ENCODE results near the gene UMAD1. TPM values are rescaled to one million over a fixed set of nuclear protein-coding genes. Genes with fewer than 3 reads are reported as not detected.

Gene UMAD1
- total RNA-seq, 1 experiment from 2014 or later: 15.6 TPM

- H3K36me3 ChIP-seq: no peaks in the 10 kb centered on the region
- no peak overlapping the region for H3K4me3 ChIP-seq
- H3K27me3 ChIP-seq: no peaks in the 10 kb centered on the region
- no peaks in the 10 kb centered on the region for H3K9me3 ChIP-seq (replicated peaks)
- H3K4me1 ChIP-seq: peaks cover 6% of the 10 kb centered on the region
- H3K27ac ChIP-seq: no peak overlapping the region
- DNase-seq: no peak
Measured at GRCh38 chr7:7694542-7694941, 54.0 kb downstream of the UMAD1 start.

- H3K4me3 ChIP-seq: no peak overlapping the region
- H3K4me1 ChIP-seq: peaks cover 6% of the 10 kb centered on the region
- H3K9me3 ChIP-seq (replicated peaks): no peaks in the 10 kb centered on the region
- no peak for DNase-seq
- no peaks in the 10 kb centered on the region for H3K27me3 ChIP-seq
- H3K36me3 ChIP-seq: no peaks in the 10 kb centered on the region
- H3K27ac ChIP-seq: no peak overlapping the region
Measured at GRCh38 chr7:7695111-7695817, 54.7 kb downstream of the UMAD1 start.

GRCh38 chr7:7696458-7697119, 56.0 kb downstream of the UMAD1 start:
- Histone ChIP-seq H3K36me3 (no peaks in the 10 kb centered on the region), H3K4me3 (no peak overlapping the region), H3K27ac (no peak overlapping the region), H3K27me3 (no peaks in the 10 kb centered on the region), H3K9me3 (replicated peaks) (no peaks in the 10 kb centered on the region), H3K4me1 (peaks cover 6% of the 10 kb centered on the region)
- DNase-seq: no peak

- DNase-seq: no peak
- Histone ChIP-seq H3K27me3 (no peaks in the 10 kb centered on the region), H3K4me1 (peaks cover 2% of the 10 kb centered on the region), H3K4me3 (no peak overlapping the region), H3K9me3 (replicated peaks) (no peaks in the 10 kb centered on the region), H3K27ac (no peak overlapping the region), H3K36me3 (no peaks in the 10 kb centered on the region)
Measured at GRCh38 chr7:7698930-7699329, 58.4 kb downstream of the UMAD1 start.

- H3K4me1 ChIP-seq: no peaks in the 10 kb centered on the region
- no peaks in the 10 kb centered on the region for H3K27me3 ChIP-seq
- no peaks in the 10 kb centered on the region for H3K9me3 ChIP-seq (replicated peaks)
- no peak for DNase-seq
- H3K36me3 ChIP-seq: no peaks in the 10 kb centered on the region
- H3K27ac ChIP-seq: no peak overlapping the region
- no peak overlapping the region for H3K4me3 ChIP-seq
Measured at GRCh38 chr7:7699380-7699779, 58.8 kb downstream of the UMAD1 start.

- Histone ChIP-seq H3K27ac (no peak overlapping the region), H3K9me3 (replicated peaks) (no peaks in the 10 kb centered on the region), H3K4me1 (no peaks in the 10 kb centered on the region), H3K27me3 (no peaks in the 10 kb centered on the region), H3K4me3 (no peak overlapping the region), H3K36me3 (no peaks in the 10 kb centered on the region)
- no peak for DNase-seq
Measured at GRCh38 chr7:7699970-7700369, 59.4 kb downstream of the UMAD1 start.

GRCh38 chr7:7701527-7701926, 61.0 kb downstream of the UMAD1 start:
- H3K9me3 ChIP-seq (replicated peaks): no peaks in the 10 kb centered on the region
- peaks cover 3% of the 10 kb centered on the region for H3K4me1 ChIP-seq
- H3K4me3 ChIP-seq: no peak overlapping the region
- H3K27ac ChIP-seq: no peak overlapping the region
- H3K27me3 ChIP-seq: no peaks in the 10 kb centered on the region
- no peak for DNase-seq
- H3K36me3 ChIP-seq: no peaks in the 10 kb centered on the region

GRCh38 chr7:7702826-7703225, 62.3 kb downstream of the UMAD1 start:
- Histone ChIP-seq H3K4me3 (no peak overlapping the region), H3K27ac (no peak overlapping the region), H3K36me3 (no peaks in the 10 kb centered on the region), H3K9me3 (replicated peaks) (no peaks in the 10 kb centered on the region), H3K27me3 (no peaks in the 10 kb centered on the region), H3K4me1 (peaks cover 16% of the 10 kb centered on the region)
- no peak for DNase-seq

- H3K4me1 ChIP-seq: peaks cover 22% of the 10 kb centered on the region
- H3K36me3 ChIP-seq: no peaks in the 10 kb centered on the region
- H3K9me3 ChIP-seq (replicated peaks): no peaks in the 10 kb centered on the region
- H3K27ac ChIP-seq: no peak overlapping the region
- H3K27me3 ChIP-seq: no peaks in the 10 kb centered on the region
- DNase-seq: no peak
- H3K4me3 ChIP-seq: no peak overlapping the region
Measured at GRCh38 chr7:7703427-7703826, 62.9 kb downstream of the UMAD1 start.

GRCh38 chr7:7704867-7705266, 64.3 kb downstream of the UMAD1 start:
- DNase-seq: no peak

GRCh38 chr7:7705318-7705717, 64.8 kb downstream of the UMAD1 start:
- peaks cover 22% of the 10 kb centered on the region for H3K4me1 ChIP-seq
- H3K4me3 ChIP-seq: no peak overlapping the region
- H3K27ac ChIP-seq: no peak overlapping the region
- H3K9me3 ChIP-seq (replicated peaks): no peaks in the 10 kb centered on the region
- no peak for DNase-seq
- no peaks in the 10 kb centered on the region for H3K36me3 ChIP-seq
- no peaks in the 10 kb centered on the region for H3K27me3 ChIP-seq

More at GRCh38 chr7:7704867-7705266, 64.3 kb downstream of the UMAD1 start:
- Histone ChIP-seq H3K36me3 (no peaks in the 10 kb centered on the region), H3K27ac (no peak overlapping the region), H3K9me3 (replicated peaks) (no peaks in the 10 kb centered on the region), H3K4me1 (peaks cover 22% of the 10 kb centered on the region), H3K27me3 (no peaks in the 10 kb centered on the region), H3K4me3 (no peak overlapping the region)

GRCh38 chr7:7706101-7706511, 65.6 kb downstream of the UMAD1 start:
- Histone ChIP-seq H3K27ac (peak overlapping the region; percentile 12; the same call in 1 of the 2 replicates), H3K27me3 (no peaks in the 10 kb centered on the region), H3K4me3 (no peak overlapping the region), H3K36me3 (no peaks in the 10 kb centered on the region), H3K9me3 (replicated peaks) (no peaks in the 10 kb centered on the region), H3K4me1 (peaks cover 22% of the 10 kb centered on the region)
- no peak for DNase-seq

- Histone ChIP-seq H3K4me3 (no peak overlapping the region), H3K4me1 (peaks cover 22% of the 10 kb centered on the region), H3K27ac (peak overlapping the region; percentile 12), H3K9me3 (replicated peaks) (no peaks in the 10 kb centered on the region), H3K36me3 (no peaks in the 10 kb centered on the region), H3K27me3 (no peaks in the 10 kb centered on the region)
- DNase-seq: peak in 1 of 2 experiments; percentile 52
Measured at GRCh38 chr7:7706556-7707172, 66.1 kb downstream of the UMAD1 start.

GRCh38 chr7:7707246-7707645, 66.7 kb downstream of the UMAD1 start:
- Histone ChIP-seq H3K9me3 (replicated peaks) (no peaks in the 10 kb centered on the region), H3K4me1 (peaks cover 22% of the 10 kb centered on the region), H3K4me3 (no peak overlapping the region), H3K27me3 (no peaks in the 10 kb centered on the region), H3K36me3 (no peaks in the 10 kb centered on the region), H3K27ac (peak overlapping the region; percentile 24)
- no peak for DNase-seq

GRCh38 chr7:7707806-7708205, 67.3 kb downstream of the UMAD1 start:
- Histone ChIP-seq H3K27ac (peak overlapping the region; percentile 24), H3K4me3 (no peak overlapping the region)
- peak in 1 of 2 experiments; percentile 26 for DNase-seq

More at GRCh38 chr7:7707806-7708205, 67.3 kb downstream of the UMAD1 start:
- Histone ChIP-seq H3K9me3 (replicated peaks) (no peaks in the 10 kb centered on the region), H3K27me3 (no peaks in the 10 kb centered on the region), H3K4me1 (peaks cover 22% of the 10 kb centered on the region), H3K36me3 (no peaks in the 10 kb centered on the region)
